Stomach (tissue), 4 donors: ENCODE results near the gene CHST9.

Experiments used
- EP300 ChIP-seq: sonication (generic); formaldehyde crosslinking; IDR thresholded peaks from one replicate; pipeline ENCODE4 v1.6.1; 2017; ENCODE audit warnings: antibody characterized with exemption
- POLR2A ChIP-seq, 4 donors: fragments of 450-650 bp; IDR thresholded peaks; one replicate each; pipeline ENCODE4 v1.6.1; 2016; ENCODE audit warnings: antibody characterized with exemption in 4 of 4, control low read depth in 2 of 4, mild to moderate bottlenecking in 1 of 4, moderate library complexity in 1 of 4
- TF ChIP-seq, protein P1 (sequence below), 7 experiments: fragments of 450-650 bp in 4 of 7; fragments of 200-600 bp in 3 of 7; sonication (generic) in 3 of 7; IDR thresholded peaks; one replicate each; pipeline ENCODE4 v1.5.1; 2016 to 2019; ENCODE audit warnings: antibody characterized with exemption in 7 of 7, control low read depth in 2 of 7, mild to moderate bottlenecking in 1 of 7

DNA sequence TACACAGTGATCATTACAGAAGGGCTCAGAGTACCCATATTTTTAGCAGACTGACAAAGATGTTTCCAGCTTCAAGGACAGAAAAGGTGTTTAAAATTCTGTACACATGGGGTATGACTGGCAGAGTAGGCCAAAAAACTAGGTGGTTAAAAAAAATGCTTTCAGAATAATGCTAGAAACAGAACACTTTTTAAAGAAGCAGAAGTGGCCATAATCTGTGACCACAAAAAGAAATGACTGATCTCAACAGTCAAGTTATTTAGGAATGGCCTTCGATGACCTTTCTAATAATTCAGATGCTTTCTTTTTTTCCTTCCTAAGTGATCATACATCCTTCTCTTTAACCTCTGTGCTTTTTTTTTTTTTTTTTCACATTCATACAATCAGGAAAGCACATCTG lies 315.5 kb downstream of the CHST9 start:
- TF ChIP-seq, protein P1, sequence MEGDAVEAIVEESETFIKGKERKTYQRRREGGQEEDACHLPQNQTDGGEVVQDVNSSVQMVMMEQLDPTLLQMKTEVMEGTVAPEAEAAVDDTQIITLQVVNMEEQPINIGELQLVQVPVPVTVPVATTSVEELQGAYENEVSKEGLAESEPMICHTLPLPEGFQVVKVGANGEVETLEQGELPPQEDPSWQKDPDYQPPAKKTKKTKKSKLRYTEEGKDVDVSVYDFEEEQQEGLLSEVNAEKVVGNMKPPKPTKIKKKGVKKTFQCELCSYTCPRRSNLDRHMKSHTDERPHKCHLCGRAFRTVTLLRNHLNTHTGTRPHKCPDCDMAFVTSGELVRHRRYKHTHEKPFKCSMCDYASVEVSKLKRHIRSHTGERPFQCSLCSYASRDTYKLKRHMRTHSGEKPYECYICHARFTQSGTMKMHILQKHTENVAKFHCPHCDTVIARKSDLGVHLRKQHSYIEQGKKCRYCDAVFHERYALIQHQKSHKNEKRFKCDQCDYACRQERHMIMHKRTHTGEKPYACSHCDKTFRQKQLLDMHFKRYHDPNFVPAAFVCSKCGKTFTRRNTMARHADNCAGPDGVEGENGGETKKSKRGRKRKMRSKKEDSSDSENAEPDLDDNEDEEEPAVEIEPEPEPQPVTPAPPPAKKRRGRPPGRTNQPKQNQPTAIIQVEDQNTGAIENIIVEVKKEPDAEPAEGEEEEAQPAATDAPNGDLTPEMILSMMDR (IDR thresholded peaks at IDR 0.05), result no peak
- TF ChIP-seq EP300 (no peak), POLR2A (IDR thresholded peaks at IDR 0.05) (no peak)
